ENCODE measurements around the gene TPP2. TPM values are rescaled to one million over a fixed set of nuclear protein-coding genes. Genes with fewer than 3 reads are reported as not detected.

The TPP2 gene
- total RNA-seq, 1 experiment from 2014 or later, result 31.6 TPM

DNA sequence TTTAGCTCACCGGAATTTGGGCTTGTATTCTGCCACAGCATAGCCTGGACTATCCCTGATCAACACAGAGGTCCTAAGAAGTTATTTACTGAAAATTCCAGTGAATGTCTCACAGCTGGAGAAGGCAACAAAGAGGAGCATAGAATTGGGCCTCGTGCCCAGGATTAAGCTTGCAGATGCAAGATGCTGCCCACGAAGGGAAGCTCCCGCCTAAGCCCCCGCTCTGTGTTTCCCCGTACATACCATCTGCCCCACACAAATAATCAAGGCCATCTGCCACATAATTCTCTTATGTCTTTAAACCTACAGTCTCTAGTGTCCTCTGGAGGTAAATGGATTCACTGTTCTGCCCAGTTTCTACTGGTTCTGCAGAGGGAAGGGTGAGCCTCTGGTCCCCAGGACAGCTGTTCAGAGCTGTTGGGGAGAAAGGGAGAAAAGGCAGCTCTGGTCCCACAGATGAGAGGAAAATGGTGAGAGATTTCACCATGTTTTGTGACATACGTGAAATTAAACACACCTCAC lies 7.4 kb upstream of the TPP2 start:
- no TSS peak for BruUV-seq (replicated peaks)
- Histone ChIP-seq H3K4me1 (ENCODE audit: control insufficient read depth, insufficient read depth, low read length) (no peaks in the 10 kb centered on the region), H3K4me3 (ENCODE audit: low read depth in 2 of 2, low read length in 2 of 2) (no peak overlapping the region), H3K36me3 (ENCODE audit: control insufficient read depth, insufficient read depth, low read length) (no peaks in the 10 kb centered on the region), H3K27me3 (ENCODE audit: control insufficient read depth, insufficient read depth, low read length) (no peaks in the 10 kb centered on the region), H3K27ac (ENCODE audit: low read length) (no peak overlapping the region), H3K9me3 (ENCODE audit: control insufficient read depth, insufficient read depth, low read depth, low read length) (no peaks in the 10 kb centered on the region)
- intact Hi-C loops (cut with micrococcal nuclease; ENCODE audit: unreplicated experiment) (no loop called here), in situ Hi-C loops (cut with HindIII; ENCODE audit: low pct_unique_long_range_greater_than_20kb, low sequenced_read_pairs) (no loop called here)
- ATAC-seq, result no peak
- DNase-seq (ENCODE audit: low read depth, low spot score), result no peak
- TF ChIP-seq, protein P1, sequence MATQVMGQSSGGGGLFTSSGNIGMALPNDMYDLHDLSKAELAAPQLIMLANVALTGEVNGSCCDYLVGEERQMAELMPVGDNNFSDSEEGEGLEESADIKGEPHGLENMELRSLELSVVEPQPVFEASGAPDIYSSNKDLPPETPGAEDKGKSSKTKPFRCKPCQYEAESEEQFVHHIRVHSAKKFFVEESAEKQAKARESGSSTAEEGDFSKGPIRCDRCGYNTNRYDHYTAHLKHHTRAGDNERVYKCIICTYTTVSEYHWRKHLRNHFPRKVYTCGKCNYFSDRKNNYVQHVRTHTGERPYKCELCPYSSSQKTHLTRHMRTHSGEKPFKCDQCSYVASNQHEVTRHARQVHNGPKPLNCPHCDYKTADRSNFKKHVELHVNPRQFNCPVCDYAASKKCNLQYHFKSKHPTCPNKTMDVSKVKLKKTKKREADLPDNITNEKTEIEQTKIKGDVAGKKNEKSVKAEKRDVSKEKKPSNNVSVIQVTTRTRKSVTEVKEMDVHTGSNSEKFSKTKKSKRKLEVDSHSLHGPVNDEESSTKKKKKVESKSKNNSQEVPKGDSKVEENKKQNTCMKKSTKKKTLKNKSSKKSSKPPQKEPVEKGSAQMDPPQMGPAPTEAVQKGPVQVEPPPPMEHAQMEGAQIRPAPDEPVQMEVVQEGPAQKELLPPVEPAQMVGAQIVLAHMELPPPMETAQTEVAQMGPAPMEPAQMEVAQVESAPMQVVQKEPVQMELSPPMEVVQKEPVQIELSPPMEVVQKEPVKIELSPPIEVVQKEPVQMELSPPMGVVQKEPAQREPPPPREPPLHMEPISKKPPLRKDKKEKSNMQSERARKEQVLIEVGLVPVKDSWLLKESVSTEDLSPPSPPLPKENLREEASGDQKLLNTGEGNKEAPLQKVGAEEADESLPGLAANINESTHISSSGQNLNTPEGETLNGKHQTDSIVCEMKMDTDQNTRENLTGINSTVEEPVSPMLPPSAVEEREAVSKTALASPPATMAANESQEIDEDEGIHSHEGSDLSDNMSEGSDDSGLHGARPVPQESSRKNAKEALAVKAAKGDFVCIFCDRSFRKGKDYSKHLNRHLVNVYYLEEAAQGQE (IDR thresholded peaks at IDR 0.05; ENCODE audit: insufficient read depth in 1 of 2, low read depth in 2 of 2, low read length in 1 of 2), result no peak
- TF ChIP-seq SIN3A (IDR thresholded peaks at IDR 0.05; ENCODE audit: borderline replicate concordance, insufficient read depth, low read depth, low read length) (no peak), TCF7L2 (IDR thresholded peaks at IDR 0.05; ENCODE audit: low read depth, low read length) (no peak), POLR2AphosphoS5 (IDR thresholded peaks at IDR 0.05; ENCODE audit: low read depth, low read length) (no peak)
- TF ChIP-seq, protein P2, sequence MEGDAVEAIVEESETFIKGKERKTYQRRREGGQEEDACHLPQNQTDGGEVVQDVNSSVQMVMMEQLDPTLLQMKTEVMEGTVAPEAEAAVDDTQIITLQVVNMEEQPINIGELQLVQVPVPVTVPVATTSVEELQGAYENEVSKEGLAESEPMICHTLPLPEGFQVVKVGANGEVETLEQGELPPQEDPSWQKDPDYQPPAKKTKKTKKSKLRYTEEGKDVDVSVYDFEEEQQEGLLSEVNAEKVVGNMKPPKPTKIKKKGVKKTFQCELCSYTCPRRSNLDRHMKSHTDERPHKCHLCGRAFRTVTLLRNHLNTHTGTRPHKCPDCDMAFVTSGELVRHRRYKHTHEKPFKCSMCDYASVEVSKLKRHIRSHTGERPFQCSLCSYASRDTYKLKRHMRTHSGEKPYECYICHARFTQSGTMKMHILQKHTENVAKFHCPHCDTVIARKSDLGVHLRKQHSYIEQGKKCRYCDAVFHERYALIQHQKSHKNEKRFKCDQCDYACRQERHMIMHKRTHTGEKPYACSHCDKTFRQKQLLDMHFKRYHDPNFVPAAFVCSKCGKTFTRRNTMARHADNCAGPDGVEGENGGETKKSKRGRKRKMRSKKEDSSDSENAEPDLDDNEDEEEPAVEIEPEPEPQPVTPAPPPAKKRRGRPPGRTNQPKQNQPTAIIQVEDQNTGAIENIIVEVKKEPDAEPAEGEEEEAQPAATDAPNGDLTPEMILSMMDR (IDR thresholded peaks at IDR 0.05), result no peak
- POLR2A ChIA-PET, result no interaction called here
- CTCF ChIA-PET, result no interaction called here

DNA sequence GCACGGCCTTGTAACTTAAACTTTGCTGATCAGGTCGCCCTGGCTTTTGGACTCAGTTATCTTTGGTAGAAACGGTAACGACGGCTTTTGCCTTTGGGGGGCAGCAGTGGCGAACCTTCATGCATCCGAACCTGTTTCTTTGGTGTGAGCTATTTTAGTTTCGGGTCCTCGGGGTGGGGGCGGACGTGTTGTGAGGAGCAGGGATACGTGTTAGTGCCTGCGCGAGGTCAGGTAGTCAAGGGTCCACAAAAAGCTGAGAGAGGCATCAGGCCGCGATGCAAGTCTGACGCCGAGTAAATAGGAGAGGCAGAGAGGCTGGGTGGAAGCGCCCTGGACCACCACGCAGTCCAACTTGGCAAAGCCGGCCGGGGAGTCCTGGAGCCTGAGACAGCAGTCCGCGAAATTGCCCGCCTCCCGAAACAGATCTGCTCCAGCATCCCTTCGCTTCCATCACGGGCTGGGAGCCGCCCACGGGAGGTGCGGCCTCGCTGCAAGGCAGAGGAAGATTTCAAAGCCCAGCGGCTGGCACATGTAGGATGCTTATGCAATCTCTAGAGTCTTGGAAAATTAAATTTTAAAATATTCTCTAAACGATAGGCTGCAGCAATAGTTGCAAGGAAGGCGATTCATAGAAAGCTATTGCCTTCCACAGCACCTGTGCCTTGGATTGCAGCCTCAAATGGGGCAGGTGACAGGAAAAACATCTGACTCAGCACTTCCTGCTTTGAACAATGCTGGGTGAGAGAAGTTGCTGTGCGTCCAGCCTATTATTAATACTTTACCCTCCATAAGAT lies 4.6 kb upstream of the TPP2 start:
- intact Hi-C loops (cut with micrococcal nuclease; ENCODE audit: unreplicated experiment), result no loop called here
- peak; percentile 24 for DNase-seq (ENCODE audit: low read depth, low spot score)
- in situ Hi-C loops (cut with HindIII; ENCODE audit: low pct_unique_long_range_greater_than_20kb, low sequenced_read_pairs), result no loop called here
- ChIA-PET POLR2A (no interaction called here), CTCF (interaction anchor here (0.9 to 1.6 kb wide), 2 partner anchors 133 to 254 kb away, joined by 5 to 6 read pairs; partner anchors contain the start of gene ERCC5)
- Histone ChIP-seq H3K27ac (ENCODE audit: low read length) (no peak overlapping the region), H3K9me3 (ENCODE audit: control insufficient read depth, insufficient read depth, low read depth, low read length) (no peaks in the 10 kb centered on the region), H3K27me3 (ENCODE audit: control insufficient read depth, insufficient read depth, low read length) (no peaks in the 10 kb centered on the region), H3K4me3 (ENCODE audit: low read depth in 2 of 2, low read length in 2 of 2) (peak overlapping the region; percentile 56 to 79), H3K4me1 (ENCODE audit: control insufficient read depth, insufficient read depth, low read length) (peaks cover 3% of the 10 kb centered on the region; the same call in 1 of the 2 replicates), H3K36me3 (ENCODE audit: control insufficient read depth, insufficient read depth, low read length) (peaks cover 3% of the 10 kb centered on the region; the same call in 1 of the 2 replicates)
- ATAC-seq, result peak; percentile 55
- BruUV-seq (replicated peaks), result no TSS peak
- TF ChIP-seq, protein P2 (IDR thresholded peaks at IDR 0.05), result peak; percentile 76
- TF ChIP-seq TCF7L2 (IDR thresholded peaks at IDR 0.05; ENCODE audit: low read depth, low read length), result 0 out of 2 replicates have a peak, but pooled peaks have one; percentile 19
- TF ChIP-seq SIN3A (IDR thresholded peaks at IDR 0.05; ENCODE audit: borderline replicate concordance, insufficient read depth, low read depth, low read length), result no peak

Data from Panc1 (cell line).